GM21526 (cell line): Measurements from ENCODE around the gene ARID2.

Source experiments
- ATAC-seq: cut with Tn5 transposase; IDR thresholded peaks from one replicate; pipeline ENCODE4 v1.9.1; 2021; ENCODE audit warnings: moderate library complexity; ENCODE audit not compliant: unreplicated experiment, low FRiP score

ARID2 gene

DNA sequence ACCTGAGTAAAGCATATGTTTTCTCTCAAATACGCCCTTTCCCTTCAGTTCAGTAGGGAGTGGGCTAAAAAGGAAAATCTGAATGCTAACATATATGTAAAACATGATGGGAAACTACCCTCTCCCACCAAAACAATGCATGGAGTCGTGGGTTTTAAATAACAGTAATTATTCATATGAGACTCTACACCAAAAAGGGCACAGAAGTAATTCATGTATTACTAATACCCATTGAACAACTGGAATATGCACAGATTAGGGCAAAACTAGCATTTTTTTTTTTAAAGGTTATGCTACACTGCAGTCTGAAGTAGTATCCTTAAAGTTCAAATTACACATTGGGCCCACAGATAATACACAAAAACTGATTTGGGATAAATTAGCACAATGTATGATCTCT lies 8.1 kb upstream of the ARID2 start:
- no peak for ATAC-seq

DNA sequence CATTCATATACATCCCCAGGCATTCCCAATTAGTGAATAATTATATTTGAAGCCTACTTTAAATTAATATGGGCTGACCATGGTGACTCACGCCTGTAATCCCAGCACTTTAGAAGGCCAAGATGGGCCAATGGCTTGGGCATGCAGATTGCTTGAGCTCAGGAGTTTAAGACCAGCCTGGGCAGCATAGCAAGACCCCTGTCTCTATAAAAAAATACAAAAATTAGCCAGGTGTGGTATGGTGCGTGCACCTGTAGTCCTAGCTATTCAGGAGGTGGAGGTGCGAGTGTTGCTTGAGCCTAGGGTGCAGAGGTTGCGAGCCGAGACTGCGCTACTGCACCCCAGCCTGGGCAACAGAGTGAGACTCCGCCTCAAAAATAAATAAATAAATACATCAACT lies 7.6 kb upstream of the ARID2 start:
- no peak for ATAC-seq

GRCh38 chr12:45725631-45726602 lies 3.6 kb upstream of the ARID2 start:
- no peak for ATAC-seq

DNA sequence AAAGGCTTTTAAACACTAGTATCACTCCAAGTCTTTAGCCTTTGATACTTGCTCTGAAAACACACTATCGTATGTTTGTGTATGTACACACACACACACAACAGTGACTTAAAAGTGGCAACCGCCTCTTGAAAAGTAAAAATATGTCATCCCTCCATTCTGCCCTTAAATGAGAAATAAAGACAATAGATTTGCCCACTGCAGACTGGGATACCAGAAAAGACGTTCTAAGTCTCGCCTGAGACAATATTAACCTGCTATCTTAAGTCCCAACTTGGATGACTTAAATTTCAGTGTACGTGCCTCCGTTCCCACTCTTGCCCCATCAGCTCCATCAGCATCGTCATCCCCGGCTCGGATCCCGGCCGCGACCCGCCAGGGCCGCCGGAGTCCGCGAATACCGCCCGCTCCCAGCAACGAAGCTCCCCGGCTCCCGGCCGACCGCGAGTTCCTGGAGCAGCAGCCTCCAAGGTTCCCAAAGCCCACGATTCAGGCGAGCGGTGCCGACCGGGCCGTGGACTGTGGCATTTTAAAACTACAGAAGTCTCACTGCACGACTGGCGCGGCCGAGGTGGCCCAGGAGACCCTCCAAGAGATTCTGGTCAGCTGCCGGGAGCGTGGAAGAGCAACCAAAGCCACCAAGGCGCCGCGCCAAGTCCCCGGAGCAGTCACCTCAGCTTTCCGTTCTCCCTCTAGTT lies 2.8 kb upstream of the ARID2 start:
- no peak for ATAC-seq

DNA sequence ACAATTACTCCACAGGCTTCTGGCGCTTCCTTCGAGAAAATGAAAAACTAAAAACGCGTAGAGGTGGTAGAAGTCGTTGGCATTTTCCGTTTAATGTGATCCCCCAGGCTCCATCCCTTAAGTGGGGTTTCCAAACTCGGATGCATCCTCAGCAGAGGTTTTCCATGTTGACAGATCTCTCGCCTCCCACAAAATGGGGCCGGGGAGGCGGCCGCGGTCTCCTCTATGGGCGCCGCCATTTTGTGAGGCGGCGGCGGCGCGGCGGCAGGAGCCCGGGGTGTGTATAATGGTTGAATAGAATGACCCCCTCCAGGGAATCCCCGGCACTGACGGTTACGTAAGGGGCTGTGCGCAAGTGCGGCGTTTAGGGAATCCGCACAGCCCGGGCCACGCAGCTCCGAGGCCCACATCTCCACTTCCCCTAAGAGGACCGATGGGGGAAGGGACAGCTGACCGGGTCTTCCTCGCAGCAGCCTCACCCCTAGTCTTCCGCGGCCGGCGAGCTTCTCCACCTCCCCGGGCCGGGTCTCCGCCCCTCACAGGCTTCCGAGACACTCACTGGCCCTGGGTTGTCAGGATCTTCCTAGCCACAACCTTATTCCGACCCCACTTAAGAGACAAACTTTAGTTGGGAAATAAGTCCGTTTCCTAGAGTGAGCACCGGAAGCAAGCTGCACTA lies 2.1 kb upstream of the ARID2 start:
- ATAC-seq, result peak; percentile 55

DNA sequence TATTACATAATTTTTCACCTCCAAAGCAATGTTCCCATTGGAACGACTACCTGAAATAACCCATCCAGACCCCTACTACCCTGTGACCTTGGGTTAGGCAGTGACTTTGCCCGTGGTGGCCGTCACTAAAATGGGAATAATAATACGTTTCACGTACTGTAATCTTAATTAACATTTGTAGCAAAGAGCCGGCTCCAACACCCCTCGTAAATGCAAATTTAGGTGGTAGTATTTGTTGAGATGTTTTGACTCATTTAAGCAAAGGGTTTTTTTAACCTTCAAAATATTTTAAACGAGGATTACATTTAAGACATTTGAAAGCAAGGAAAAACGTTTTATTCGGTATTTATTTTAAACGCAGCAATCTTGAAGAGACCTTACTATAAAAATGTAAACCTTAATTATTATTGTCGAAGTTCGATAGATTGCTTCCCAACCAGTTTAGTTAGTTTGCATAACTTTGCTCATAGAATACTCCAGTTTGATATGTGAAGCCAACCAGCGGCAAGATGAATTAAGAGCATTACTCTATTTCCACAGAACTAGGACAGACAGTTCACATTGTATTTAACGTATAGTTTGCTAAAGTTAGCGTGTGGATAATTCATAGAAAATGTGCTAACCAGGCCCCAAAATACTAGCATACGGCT lies 1.4 kb upstream of the ARID2 start:
- ATAC-seq, result no peak

- peak; percentile 52 for ATAC-seq
These were observed 775 bp upstream of the ARID2 start for GRCh38 chr12:45728630-45729232.

- no peak for ATAC-seq
These were observed 510 bp downstream of the ARID2 start for GRCh38 chr12:45730084-45730347.

GRCh38 chr12:45730348-45731189 lies 1.1 kb downstream of the ARID2 start:
- ATAC-seq, result no peak

GRCh38 chr12:45731190-45731775 lies 1.8 kb downstream of the ARID2 start:
- ATAC-seq, result no peak

GRCh38 chr12:45732250-45732649 lies 2.7 kb downstream of the ARID2 start:
- ATAC-seq, result no peak

DNA sequence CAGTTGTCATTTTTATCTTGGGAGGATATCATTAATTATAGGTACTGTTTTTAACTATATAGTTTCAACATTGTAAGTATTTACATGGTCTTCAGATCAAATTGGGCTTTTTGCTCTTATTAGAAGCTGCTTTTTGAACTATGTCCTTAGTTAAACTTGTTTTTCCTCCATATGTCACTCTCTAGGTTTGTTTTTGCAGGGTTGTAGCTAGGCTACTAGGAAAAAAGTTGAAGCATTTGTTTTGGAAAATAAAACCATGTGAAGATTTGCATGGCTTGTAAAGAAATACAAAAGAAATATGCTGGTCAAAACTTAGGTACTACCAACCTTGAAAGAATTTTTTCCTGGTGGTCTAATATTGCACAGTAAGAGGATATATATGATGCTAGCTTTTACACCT lies 3.4 kb downstream of the ARID2 start:
- ATAC-seq, result no peak

GRCh38 chr12:45737638-45738037 lies 8.1 kb downstream of the ARID2 start:
- ATAC-seq, result no peak

DNA sequence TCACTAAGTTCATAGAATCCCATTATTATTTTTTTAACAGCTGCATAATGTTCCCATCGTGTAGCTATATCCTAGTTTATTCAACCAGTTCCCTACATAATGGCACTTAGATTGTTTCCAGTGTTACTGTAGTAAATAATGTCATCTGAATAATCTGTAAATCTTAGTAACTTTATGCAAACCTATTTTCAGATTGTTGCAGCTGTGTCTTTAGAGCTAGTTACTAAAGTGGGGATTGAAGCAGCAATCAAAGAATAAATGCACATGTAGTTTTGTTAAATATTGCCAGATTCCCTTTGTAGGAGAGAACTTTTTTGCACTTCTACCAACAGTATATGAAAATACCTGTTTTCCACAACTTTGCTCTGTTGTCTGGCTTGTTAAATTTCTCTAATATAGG lies 13.1 kb downstream of the ARID2 start:
- ATAC-seq, result no peak

- ATAC-seq, result no peak
These were observed 13.7 kb downstream of the ARID2 start for GRCh38 chr12:45743247-45743646.

DNA sequence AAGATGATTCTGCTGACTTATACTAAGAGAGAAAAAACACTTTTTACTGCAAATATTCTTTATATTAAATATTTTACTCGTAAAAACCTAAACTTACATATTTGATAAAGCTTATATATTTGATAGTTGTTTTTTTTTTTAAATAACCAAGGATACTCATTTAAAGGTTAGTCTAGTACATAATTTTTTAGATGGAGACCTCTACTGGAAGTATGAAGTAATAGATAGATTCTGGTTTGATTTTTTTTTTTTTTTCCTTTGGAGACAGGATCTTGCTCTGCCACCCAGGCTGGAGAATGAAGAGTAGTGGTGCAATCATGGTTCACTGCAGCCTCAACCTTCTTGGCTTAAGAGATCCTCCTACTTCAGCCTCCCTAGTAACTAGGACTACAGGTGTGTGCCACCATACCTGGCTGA lies 16.4 kb downstream of the ARID2 start:
- no peak for ATAC-seq

DNA sequence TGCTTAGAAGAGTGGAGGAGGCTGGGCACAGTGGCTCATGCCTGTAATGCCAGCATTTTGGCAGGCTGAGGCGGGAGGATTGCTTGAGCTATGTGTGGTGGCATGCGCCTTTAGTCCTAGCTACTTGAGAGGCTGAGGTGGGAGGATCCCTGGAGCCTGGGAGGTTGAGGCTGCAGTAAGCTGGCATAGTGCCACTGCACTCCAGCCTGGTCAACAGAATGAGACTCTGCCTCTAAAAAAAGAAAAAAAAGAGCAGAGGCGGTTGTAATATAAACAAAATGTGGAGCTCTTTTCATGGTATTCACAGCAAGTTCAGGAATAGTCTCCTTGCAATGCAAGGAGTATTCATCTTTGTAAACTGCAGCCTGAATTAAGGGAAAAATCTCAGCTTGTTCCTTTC lies 27.2 kb downstream of the ARID2 start:
- ATAC-seq, result no peak

DNA sequence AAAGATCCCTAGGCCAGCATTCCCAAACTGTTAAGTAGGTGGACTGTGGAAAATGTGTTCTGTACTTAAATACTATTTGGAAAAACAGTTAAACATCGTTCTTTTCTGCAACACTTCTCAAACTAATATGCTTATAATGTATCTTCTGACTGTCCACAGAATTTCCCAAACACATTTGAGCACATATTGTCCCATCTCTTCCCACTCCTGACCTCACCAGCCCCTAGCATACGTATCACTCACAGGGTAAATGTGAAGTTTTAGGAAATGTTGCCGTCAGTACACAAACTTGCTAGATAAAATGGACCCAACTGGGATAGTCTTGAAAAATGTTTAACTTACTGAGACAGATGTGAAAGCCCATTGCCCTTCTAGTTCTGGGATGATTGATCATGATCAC lies 27.7 kb downstream of the ARID2 start:
- no peak for ATAC-seq

GRCh38 chr12:45760333-45760732 lies 30.8 kb downstream of the ARID2 start:
- ATAC-seq, result no peak
